ENCODE results near the gene SLC28A1. TPM values are rescaled to one million over a fixed set of nuclear protein-coding genes. Genes with fewer than 3 reads are reported as not detected.

SLC28A1 gene
- total RNA-seq, 1 experiment from 2014 or later = 0.13 TPM

DNA sequence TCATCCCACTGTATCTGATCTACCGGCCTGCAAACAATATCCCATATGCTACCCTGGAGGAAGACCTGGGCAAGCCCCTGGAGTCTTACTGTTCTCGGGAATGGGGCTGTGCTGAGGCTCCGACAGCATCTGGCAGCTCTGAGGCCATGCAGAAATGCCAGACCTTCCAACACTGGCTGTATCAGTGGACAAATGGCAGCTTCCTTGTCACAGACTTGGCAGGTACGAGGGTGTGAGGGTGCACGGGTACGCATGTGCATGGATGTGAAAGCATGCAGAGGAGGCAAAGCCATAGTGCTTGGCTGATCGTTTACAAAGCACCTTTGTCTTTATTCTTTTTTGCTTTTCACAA lies 20.0 kb upstream of the SLC28A1 start:
- Histone ChIP-seq H3K9me3 (ENCODE audit: control insufficient read depth, low read depth, low read length) (no peaks in the 10 kb centered on the region), H3K18ac (ENCODE audit: insufficient read length, low read depth, low read length) (no peak overlapping the region), H3K56ac (ENCODE audit: insufficient read length, low read depth, low read length) (no peak overlapping the region), H3K23ac (ENCODE audit: insufficient read length, low read depth, low read length) (no peak overlapping the region), H3K4me1 (ENCODE audit: insufficient read depth, low read length) (no peaks in the 10 kb centered on the region), H4K91ac (ENCODE audit: insufficient read length, low read depth, low read length) (no peak overlapping the region), H3K27ac (ENCODE audit: insufficient read length, low read depth, low read length) (no peak overlapping the region), H2AK5ac (ENCODE audit: insufficient read length, low read length) (no peak overlapping the region), H2BK15ac (ENCODE audit: low read depth, low read length) (no peak overlapping the region), H4K5ac (ENCODE audit: insufficient read length, low read depth, low read length) (no peak overlapping the region), H3K9ac (ENCODE audit: extremely low read depth, insufficient read length, low read length) (no peak overlapping the region), H3K14ac (ENCODE audit: insufficient read depth, low read length) (no peak overlapping the region), H3T11ph (ENCODE audit: low read length) (no peak overlapping the region), H2AFZ (ENCODE audit: low read length) (no peak overlapping the region), H2BK5ac (ENCODE audit: insufficient read length, low read length) (no peak overlapping the region), H2BK12ac (ENCODE audit: insufficient read length, low read depth, low read length) (no peak overlapping the region), H2BK20ac (ENCODE audit: low read depth, low read length, poor library complexity, severe bottlenecking) (no peak overlapping the region), H3K27me3 (ENCODE audit: insufficient read depth, low read length) (no peaks in the 10 kb centered on the region), H4K20me1 (ENCODE audit: control insufficient read depth, insufficient read depth, insufficient read length) (no peaks in the 10 kb centered on the region), H3K23me2 (ENCODE audit: insufficient read length, low read depth, low read length, poor library complexity, severe bottlenecking) (no peaks in the 10 kb centered on the region), H3K79me2 (ENCODE audit: insufficient read depth, low read length) (no peaks in the 10 kb centered on the region), H4K8ac (replicated peaks; ENCODE audit: insufficient read length, low read depth, low read length) (peak overlapping the region; percentile 53), H3K4me2 (ENCODE audit: insufficient read depth, insufficient read length, low read length) (no peak overlapping the region), H3K79me1 (ENCODE audit: insufficient read depth, low read depth, low read length, poor library complexity, severe bottlenecking) (no peaks in the 10 kb centered on the region), H2BK120ac (ENCODE audit: low read depth, low read length, poor library complexity, severe bottlenecking) (no peak overlapping the region), H3K4ac (ENCODE audit: low read depth, low read length) (no peak overlapping the region)
- no peak for DNase-seq
- Mint-ChIP-seq H3K4me1 (no peaks in the 10 kb centered on the region; a peak in 1 of 4 replicates), H3K36me3 (ENCODE audit: insufficient read depth in 1 of 3, low read depth in 3 of 3) (peaks cover 0 to 41% (median 6%) of the 10 kb centered on the region in 3 experiments; a peak in 3 of 7 replicates), H3K9me3 (no peaks in the 10 kb centered on the region; a peak in 1 of 5 replicates), H3K4me3 (no peak overlapping the region), H3K27ac (no peak overlapping the region), H3K27me3 (ENCODE audit: low read depth) (no peaks in the 10 kb centered on the region)
- TF ChIP-seq, protein P1, sequence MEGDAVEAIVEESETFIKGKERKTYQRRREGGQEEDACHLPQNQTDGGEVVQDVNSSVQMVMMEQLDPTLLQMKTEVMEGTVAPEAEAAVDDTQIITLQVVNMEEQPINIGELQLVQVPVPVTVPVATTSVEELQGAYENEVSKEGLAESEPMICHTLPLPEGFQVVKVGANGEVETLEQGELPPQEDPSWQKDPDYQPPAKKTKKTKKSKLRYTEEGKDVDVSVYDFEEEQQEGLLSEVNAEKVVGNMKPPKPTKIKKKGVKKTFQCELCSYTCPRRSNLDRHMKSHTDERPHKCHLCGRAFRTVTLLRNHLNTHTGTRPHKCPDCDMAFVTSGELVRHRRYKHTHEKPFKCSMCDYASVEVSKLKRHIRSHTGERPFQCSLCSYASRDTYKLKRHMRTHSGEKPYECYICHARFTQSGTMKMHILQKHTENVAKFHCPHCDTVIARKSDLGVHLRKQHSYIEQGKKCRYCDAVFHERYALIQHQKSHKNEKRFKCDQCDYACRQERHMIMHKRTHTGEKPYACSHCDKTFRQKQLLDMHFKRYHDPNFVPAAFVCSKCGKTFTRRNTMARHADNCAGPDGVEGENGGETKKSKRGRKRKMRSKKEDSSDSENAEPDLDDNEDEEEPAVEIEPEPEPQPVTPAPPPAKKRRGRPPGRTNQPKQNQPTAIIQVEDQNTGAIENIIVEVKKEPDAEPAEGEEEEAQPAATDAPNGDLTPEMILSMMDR (conservative IDR thresholded peaks at IDR 0.05) = no peak
- no CpG with 5 or more reads among the region's 7 CpGs for WGBS (ENCODE audit: extremely low coverage, insufficient read length, low lambda C conversion rate)

Data from H9 (cell line).